H9 (cell line): ENCODE measurements around the gene TEAD2. TPM values are rescaled to one million over a fixed set of nuclear protein-coding genes. Genes with fewer than 3 reads are reported as not detected.

Experiments used
- DNase-seq: peaks from one replicate; pipeline ENCODE4 v3.0.0-alpha.2; 2017
- H2AFZ ChIP-seq: one replicate; pipeline ENCODE4 v1.6.1; 2013; ENCODE audit warnings: mild to moderate bottlenecking, low read length, control low read depth, moderate library complexity
- H2AK5ac ChIP-seq: 2 replicates; pipeline ENCODE4 v1.6.1; 2013; ENCODE audit warnings: low read length, control low read depth, mixed read lengths; ENCODE audit not compliant: insufficient read length
- H2BK120ac ChIP-seq: one replicate; pipeline ENCODE4 v1.6.1; 2013; ENCODE audit warnings: low read depth, mild to moderate bottlenecking, low read length, control low read depth, inconsistent platforms; ENCODE audit not compliant: poor library complexity, severe bottlenecking
- H2BK12ac ChIP-seq: 2 replicates; pipeline ENCODE4 v1.6.1; 2013; ENCODE audit warnings: low read length, control low read depth, mixed read lengths, low read depth; ENCODE audit not compliant: insufficient read length
- H2BK15ac ChIP-seq: 2 replicates; pipeline ENCODE4 v1.6.1; 2013; ENCODE audit warnings: low read depth, low read length, control low read depth
- H2BK20ac ChIP-seq: one replicate; pipeline ENCODE4 v1.6.1; 2013; ENCODE audit warnings: low read depth, mild to moderate bottlenecking, low read length, control low read depth, inconsistent platforms; ENCODE audit not compliant: poor library complexity, severe bottlenecking
- H2BK5ac ChIP-seq: 2 replicates; pipeline ENCODE4 v1.6.1; 2013; ENCODE audit warnings: low read length, control low read depth, mixed read lengths; ENCODE audit not compliant: insufficient read length
- H3K14ac ChIP-seq: 2 replicates; pipeline ENCODE4 v1.6.1; 2013; ENCODE audit warnings: low read length, control low read depth; ENCODE audit not compliant: insufficient read depth
- H3K18ac ChIP-seq: 2 replicates; pipeline ENCODE4 v1.6.1; 2013; ENCODE audit warnings: low read depth, mild to moderate bottlenecking, mixed read lengths, low read length, control low read depth; ENCODE audit not compliant: insufficient read length
- H3K23ac ChIP-seq: 2 replicates; pipeline ENCODE4 v1.6.1; 2013; ENCODE audit warnings: low read length, control low read depth, mixed read lengths, low read depth; ENCODE audit not compliant: insufficient read length
- H3K23me2 ChIP-seq: 2 replicates; pipeline ENCODE4 v1.6.1; 2013; ENCODE audit warnings: low read depth, mild to moderate bottlenecking, mixed read lengths, low read length, control low read depth; ENCODE audit not compliant: insufficient read length, poor library complexity, severe bottlenecking
- H3K27ac ChIP-seq: 2 replicates; pipeline ENCODE4 v1.5.1; 2013; ENCODE audit warnings: low read length, control low read depth, mixed read lengths, low read depth; ENCODE audit not compliant: insufficient read length
- H3K27me3 ChIP-seq: 2 replicates; pipeline ENCODE4 v1.6.1; 2013; ENCODE audit warnings: low read length, control low read depth, inconsistent platforms; ENCODE audit not compliant: insufficient read depth
- H3K4ac ChIP-seq: 2 replicates; pipeline ENCODE4 v1.6.1; 2013; ENCODE audit warnings: low read depth, mild to moderate bottlenecking, control low read depth, inconsistent platforms, low read length, moderate library complexity
- H3K4me1 ChIP-seq: 2 replicates; pipeline ENCODE4 v1.6.1; 2013; ENCODE audit warnings: low read length, control low read depth, inconsistent platforms; ENCODE audit not compliant: insufficient read depth
- H3K4me2 ChIP-seq: 2 replicates; pipeline ENCODE4 v1.6.1; 2013; ENCODE audit warnings: low read length, control low read depth, mixed read lengths; ENCODE audit not compliant: insufficient read length, insufficient read depth
- H3K56ac ChIP-seq: 2 replicates; pipeline ENCODE4 v1.6.1; 2013; ENCODE audit warnings: low read depth, mild to moderate bottlenecking, mixed read lengths, low read length, control low read depth; ENCODE audit not compliant: insufficient read length
- H3K79me1 ChIP-seq: 2 replicates; pipeline ENCODE4 v1.6.1; 2013; ENCODE audit warnings: low read depth, mild to moderate bottlenecking, moderate library complexity, low read length, control low read depth, inconsistent platforms; ENCODE audit not compliant: insufficient read depth, poor library complexity, severe bottlenecking
- H3K79me2 ChIP-seq: 2 replicates; pipeline ENCODE4 v1.6.1; 2013; ENCODE audit warnings: low read length, control low read depth, inconsistent platforms; ENCODE audit not compliant: insufficient read depth
- H3K9ac ChIP-seq: 2 replicates; pipeline ENCODE4 v1.6.1; 2013; ENCODE audit warnings: low read length, control low read depth, mixed read lengths; ENCODE audit not compliant: insufficient read length; ENCODE audit errors: extremely low read depth
- H3K9me3 ChIP-seq: one replicate; pipeline ENCODE4 v1.6.1; 2013; ENCODE audit warnings: low read depth, low read length, inconsistent platforms; ENCODE audit not compliant: control insufficient read depth
- H3T11ph ChIP-seq: one replicate; pipeline ENCODE4 v1.6.1; 2013; ENCODE audit warnings: mild to moderate bottlenecking, low read length, control low read depth, inconsistent platforms
- H4K20me1 ChIP-seq: one replicate; pipeline ENCODE4 v1.6.1; 2013; ENCODE audit not compliant: control insufficient read depth, insufficient read length, insufficient read depth
- H4K5ac ChIP-seq: 2 replicates; pipeline ENCODE4 v1.6.1; 2013; ENCODE audit warnings: low read depth, mild to moderate bottlenecking, mixed read lengths, low read length, control low read depth; ENCODE audit not compliant: insufficient read length
- H4K8ac ChIP-seq: replicated peaks from 2 replicates; pipeline ENCODE4 v1.6.1; 2013; ENCODE audit warnings: low read length, control low read depth, mixed read lengths, low read depth; ENCODE audit not compliant: insufficient read length
- H4K91ac ChIP-seq: 2 replicates; pipeline ENCODE4 v1.6.1; 2013; ENCODE audit warnings: low read depth, mild to moderate bottlenecking, moderate library complexity, mixed read lengths, low read length, control low read depth; ENCODE audit not compliant: insufficient read length
- H3K27ac Mint-ChIP-seq, 3 experiments: 2 replicates in 2 of 3; 3 replicates in 1 of 3; pipeline ENCODE4 v1.8.0; 2020 to 2021; ENCODE audit warnings: mixed read lengths in 3 of 3, mild to moderate bottlenecking in 1 of 3, moderate library complexity in 1 of 3
- H3K27me3 Mint-ChIP-seq: 2 replicates; pipeline ENCODE4 v1.8.0; 2021; ENCODE audit warnings: low read depth, mild to moderate bottlenecking, moderate library complexity, mixed read lengths
- H3K36me3 Mint-ChIP-seq, 3 experiments: 2 replicates in 2 of 3; 3 replicates in 1 of 3; pipeline ENCODE4 v1.8.0; 2020 to 2021; ENCODE audit warnings: low read depth in 3 of 3, mixed read lengths in 3 of 3; ENCODE audit not compliant: insufficient read depth in 1 of 3
- H3K4me1 Mint-ChIP-seq, 2 experiments: 2 replicates each; pipeline ENCODE4 v1.8.0; 2020; ENCODE audit warnings: mixed read lengths in 2 of 2
- H3K4me3 Mint-ChIP-seq, 2 experiments: 2 replicates in 1 of 2; 3 replicates in 1 of 2; pipeline ENCODE4 v1.8.0; 2020 to 2021; ENCODE audit warnings: mild to moderate bottlenecking in 2 of 2, mixed read lengths in 2 of 2, moderate library complexity in 1 of 2
- H3K9me3 Mint-ChIP-seq, 2 experiments: 2 replicates in 1 of 2; 3 replicates in 1 of 2; pipeline ENCODE4 v1.8.0; 2020; ENCODE audit warnings: mild to moderate bottlenecking in 2 of 2, mixed read lengths in 2 of 2, moderate library complexity in 1 of 2
- CTCF ChIP-seq: fragments of 200-600 bp; sonication (generic); conservative IDR thresholded peaks from 3 replicates; pipeline ENCODE4 v1.8.0; 2021; ENCODE audit warnings: antibody characterized with exemption, mild to moderate bottlenecking
- WGBS: extraction: QIAGEN DNeasy Blood & Tissue Kit; methylation state at CpG from one replicate; pipeline ENCODE4 v1.1.7; 2013; ENCODE audit warnings: missing lambda C conversion rate, low lambda C conversion rate, mixed read lengths; ENCODE audit not compliant: insufficient read length; ENCODE audit errors: extremely low coverage; 5-methylcytosine and 5-hydroxymethylcytosine counted together
- total RNA-seq: library from RNA; stranded (reverse); gene quantifications from 2 replicates; pipeline ENCODE4 v1.2.1, GENCODE V29; 2021

TEAD2 gene
- total RNA-seq, 1 experiment from 2014 or later = 126 TPM

GRCh38 chr19:49344505-49345423 is 17.5 kb downstream of the TEAD2 start:
- Histone ChIP-seq H3K79me1 (no peaks in the 10 kb centered on the region), H3K23ac (no peak overlapping the region), H3K9me3 (no peaks in the 10 kb centered on the region), H3K4me2 (no peak overlapping the region), H4K20me1 (no peaks in the 10 kb centered on the region), H3K23me2 (no peaks in the 10 kb centered on the region), H2BK20ac (no peak overlapping the region), H4K8ac (no peak overlapping the region), H2AK5ac (no peak overlapping the region), H2BK5ac (no peak overlapping the region), H3K56ac (no peak overlapping the region), H4K91ac (no peak overlapping the region), H4K5ac (no peak overlapping the region), H3K27me3 (no peaks in the 10 kb centered on the region), H3K27ac (no peak overlapping the region), H3K79me2 (no peaks in the 10 kb centered on the region), H3K18ac (no peak overlapping the region), H3K9ac (no peak overlapping the region), H2BK120ac (no peak overlapping the region), H3K14ac (no peak overlapping the region), H2AFZ (no peak overlapping the region), H2BK12ac (no peak overlapping the region), H3K4me1 (no peaks in the 10 kb centered on the region), H3T11ph (no peak overlapping the region), H2BK15ac (no peak overlapping the region), H3K4ac (no peak overlapping the region)
- Mint-ChIP-seq H3K27me3 (no peaks in the 10 kb centered on the region), H3K4me3 (peak overlapping the region in 1 of 2 experiments; percentile 46; a peak in 2 of 5 replicates), H3K4me1 (peaks cover 8 to 16% of the 10 kb centered on the region in 2 experiments), H3K9me3 (peaks cover 0 to 3% of the 10 kb centered on the region in 2 experiments; a peak in 2 of 5 replicates), H3K36me3 (peaks cover 65 to 99% (median 95%) of the 10 kb centered on the region in 3 experiments), H3K27ac (peak overlapping the region in 2 of 3 experiments; percentile 11 to 52; a peak in 2 of 7 replicates)
- TF ChIP-seq CTCF = no peak
- no peak for DNase-seq
- WGBS = no CpG with 5 or more reads among the region's 11 CpGs
